ENCODE results near the gene NEUROD2.

Gene NEUROD2

DNA sequence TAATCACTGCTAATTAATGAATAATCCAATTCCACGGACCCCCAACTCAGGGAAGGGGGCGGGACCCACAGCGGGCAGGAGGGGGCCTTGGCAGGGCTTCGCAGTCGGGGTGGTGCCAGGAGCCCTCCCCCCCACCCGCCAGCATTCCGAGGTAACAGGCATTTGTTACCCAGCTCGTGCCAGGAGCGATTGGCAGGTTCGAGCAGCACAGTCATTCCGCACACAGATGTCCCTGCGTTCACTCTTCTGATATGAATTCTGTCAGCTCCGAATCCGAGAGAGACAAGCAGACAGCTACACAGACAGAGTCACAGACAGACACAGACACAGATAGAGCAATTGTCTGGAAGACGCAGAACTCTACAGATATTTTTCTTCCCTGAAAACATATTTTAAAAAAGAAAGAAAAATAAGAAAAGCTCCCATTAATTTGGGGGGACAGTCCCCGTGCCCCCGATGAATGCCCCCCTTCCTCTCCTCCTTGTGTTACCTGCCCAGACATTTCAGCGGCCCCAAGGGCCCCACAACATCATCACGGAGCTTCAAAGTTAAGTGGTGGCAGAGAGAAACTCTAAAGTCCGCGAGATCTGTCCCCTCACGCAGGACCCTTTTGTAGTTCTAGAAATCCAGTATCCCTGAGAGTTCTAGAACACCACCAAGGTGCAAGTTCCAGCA, 10.2 kb downstream of the NEUROD2 start:
- no peak overlapping the region for H3K27ac ChIP-seq
- peaks cover 100% of the 10 kb centered on the region for H3K27me3 ChIP-seq (ENCODE audit: insufficient read depth, low read depth, severe bottlenecking)
- no peaks in the 10 kb centered on the region for H3K9me3 ChIP-seq (ENCODE audit: severe bottlenecking)
- no peak overlapping the region for H3K4me3 ChIP-seq (ENCODE audit: low read depth, low read length)
- no peaks in the 10 kb centered on the region for H3K36me3 ChIP-seq
- no peak for DNase-seq
- TF ChIP-seq CTCF (IDR thresholded peaks at IDR 0.05; ENCODE audit: low read depth, low read length): no peak

DNA sequence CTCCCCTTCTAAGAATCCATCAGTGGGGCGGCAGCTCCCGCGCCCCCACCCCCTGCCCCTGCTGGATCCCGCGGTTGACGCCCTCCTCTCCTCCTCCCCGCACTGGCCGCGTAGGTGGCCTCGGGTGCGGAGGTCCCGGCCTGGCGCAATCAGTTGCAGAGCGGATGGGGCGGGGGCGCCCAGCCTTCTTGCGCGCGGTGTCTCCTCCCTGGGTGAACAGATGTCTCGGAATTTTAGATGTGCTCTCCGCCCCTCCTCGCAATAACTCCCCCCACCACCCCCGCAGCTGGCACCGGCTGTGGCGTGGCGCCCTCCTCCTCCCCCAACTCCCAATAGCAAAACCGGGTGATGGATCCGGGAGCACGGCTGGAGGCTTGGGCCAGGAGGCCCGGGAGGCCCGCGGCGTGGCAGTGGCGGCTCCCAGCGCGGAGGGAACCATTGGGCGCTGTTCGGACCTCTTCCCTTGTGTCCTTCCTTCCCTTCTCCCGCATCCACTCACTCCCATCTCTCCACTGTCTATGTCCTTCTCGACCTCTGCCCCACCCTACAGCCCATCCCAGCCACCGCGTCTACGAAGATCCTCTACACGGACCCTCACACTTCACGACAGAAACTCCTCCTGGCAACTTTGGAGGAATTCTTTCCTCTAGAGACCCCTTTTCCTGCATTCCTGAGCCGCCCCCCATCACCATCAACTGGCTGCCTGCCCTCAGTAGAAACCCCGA, 11.0 kb downstream of the NEUROD2 start:
- no peak overlapping the region for H3K4me3 ChIP-seq (ENCODE audit: low read depth, low read length)
- no peak for TF ChIP-seq CTCF (IDR thresholded peaks at IDR 0.05; ENCODE audit: low read depth, low read length)
- no peak for DNase-seq
- no peaks in the 10 kb centered on the region for H3K36me3 ChIP-seq
- H3K27ac ChIP-seq: no peak overlapping the region
- H3K9me3 ChIP-seq (ENCODE audit: severe bottlenecking): no peaks in the 10 kb centered on the region
- peaks cover 100% of the 10 kb centered on the region for H3K27me3 ChIP-seq (ENCODE audit: insufficient read depth, low read depth, severe bottlenecking)

DNA sequence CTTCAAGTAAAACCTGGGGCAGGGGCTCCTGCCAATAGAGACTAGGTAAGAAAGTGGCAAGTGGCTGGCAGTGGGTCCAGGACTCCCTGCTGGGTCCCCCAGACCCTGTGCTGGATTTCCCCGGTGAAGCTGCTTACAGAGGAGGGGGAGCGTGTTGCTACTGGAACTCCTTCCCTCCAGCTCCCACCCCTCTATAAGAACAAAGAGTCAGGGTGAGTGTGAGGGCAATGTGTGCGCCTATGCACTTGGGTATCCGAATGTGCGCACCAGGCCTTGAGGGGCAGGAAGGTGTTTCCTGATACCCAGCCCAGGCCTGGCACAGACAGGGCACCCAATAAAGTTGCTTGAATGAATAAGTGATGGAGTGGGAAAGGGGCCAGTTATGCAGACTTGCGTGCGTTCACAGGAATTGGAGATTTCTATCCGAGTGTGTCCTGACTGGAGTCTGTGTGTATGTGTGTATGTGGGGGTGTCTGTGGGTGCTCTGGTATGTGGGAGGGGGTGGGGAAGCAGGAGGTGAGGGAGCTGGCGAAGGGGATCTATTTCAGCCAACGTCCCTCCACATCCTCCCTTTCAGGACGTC, 11.7 kb downstream of the NEUROD2 start:
- H3K27me3 ChIP-seq (ENCODE audit: insufficient read depth, low read depth, severe bottlenecking): peaks cover 100% of the 10 kb centered on the region
- DNase-seq: no peak
- H3K4me3 ChIP-seq (ENCODE audit: low read depth, low read length): no peak overlapping the region
- no peak for TF ChIP-seq CTCF (IDR thresholded peaks at IDR 0.05; ENCODE audit: low read depth, low read length)
- H3K9me3 ChIP-seq (ENCODE audit: severe bottlenecking): no peaks in the 10 kb centered on the region
- no peaks in the 10 kb centered on the region for H3K36me3 ChIP-seq
- H3K27ac ChIP-seq: no peak overlapping the region

- H3K9me3 ChIP-seq (ENCODE audit: severe bottlenecking): no peaks in the 10 kb centered on the region
- H3K27me3 ChIP-seq (ENCODE audit: insufficient read depth, low read depth, severe bottlenecking): peaks cover 100% of the 10 kb centered on the region
- H3K36me3 ChIP-seq: no peaks in the 10 kb centered on the region
- TF ChIP-seq CTCF (IDR thresholded peaks at IDR 0.05; ENCODE audit: low read depth, low read length): no peak
- H3K4me3 ChIP-seq (ENCODE audit: low read depth, low read length): no peak overlapping the region
- H3K27ac ChIP-seq: no peak overlapping the region
- no peak for DNase-seq
These were observed 12.4 kb downstream of the NEUROD2 start for GRCh38 chr17:39595294-39595693.

DNA sequence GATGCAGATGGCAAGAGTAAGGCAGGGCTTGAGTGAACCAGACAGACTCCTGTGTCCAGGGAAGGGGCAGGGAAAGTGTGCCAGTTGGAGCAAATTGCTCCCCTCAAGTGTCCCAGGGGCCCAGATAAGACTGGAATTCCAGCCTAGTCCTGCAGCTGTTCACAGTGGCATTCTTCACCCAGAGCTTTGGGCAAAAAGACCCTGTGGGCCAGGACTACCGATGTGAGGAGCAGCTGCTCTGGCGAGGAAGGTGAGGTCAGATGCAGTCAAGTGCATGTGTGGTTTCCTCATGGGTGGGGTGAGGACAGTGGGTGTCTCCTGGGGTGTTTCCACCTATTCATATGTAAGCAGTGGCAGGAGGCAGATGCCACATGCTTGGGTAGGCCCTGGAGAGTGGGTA, 14.3 kb downstream of the NEUROD2 start:
- H3K4me3 ChIP-seq (ENCODE audit: low read depth, low read length): no peak overlapping the region
- no peak for TF ChIP-seq CTCF (IDR thresholded peaks at IDR 0.05; ENCODE audit: low read depth, low read length)
- H3K27me3 ChIP-seq (ENCODE audit: insufficient read depth, low read depth, severe bottlenecking): peaks cover 100% of the 10 kb centered on the region
- DNase-seq: no peak
- H3K36me3 ChIP-seq: no peaks in the 10 kb centered on the region
- no peak overlapping the region for H3K27ac ChIP-seq
- H3K9me3 ChIP-seq (ENCODE audit: severe bottlenecking): no peaks in the 10 kb centered on the region
